ENCODE data around the gene LENEP.

LENEP gene

GRCh38 chr1:155033524-155033923 is 40.1 kb downstream of the LENEP start, which contains the start of the genes DCST1 and DCST2:
TSS of gene DCST1 (plus strand) at chr1:155033824. CDS start at chr1:155034037, 213 bp downstream.
TSS of gene DCST2 (minus strand) at chr1:155033781. CDS start at chr1:155033701, 80 bp downstream.
- DNase-seq, result no peak

GRCh38 chr1:155034318-155035208 is 41.2 kb downstream of the LENEP start:
- DNase-seq, result no peak

- no peak for DNase-seq
Measured at GRCh38 chr1:155035936-155036335, 42.5 kb downstream of the LENEP start.

GRCh38 chr1:155037043-155037442 is 43.7 kb downstream of the LENEP start:
- no peak for DNase-seq

GRCh38 chr1:155037851-155038441 is 44.6 kb downstream of the LENEP start:
- no peak for DNase-seq

- no peak for DNase-seq
Measured at GRCh38 chr1:155038602-155039307, 45.4 kb downstream of the LENEP start.

- no peak for DNase-seq
Measured at GRCh38 chr1:155039308-155039669, 45.9 kb downstream of the LENEP start.

- no peak for DNase-seq
Measured at GRCh38 chr1:155040358-155041093, 47.1 kb downstream of the LENEP start.

- no peak for DNase-seq
Measured at GRCh38 chr1:155042789-155043188, 49.4 kb downstream of the LENEP start.

- no peak for DNase-seq
Measured at GRCh38 chr1:155043301-155043702, 49.9 kb downstream of the LENEP start.

- no peak for DNase-seq
Measured at GRCh38 chr1:155043793-155044192, 50.4 kb downstream of the LENEP start.

Measured in hematopoietic multipotent progenitor cell treated with erythropoietin and hydrocortisone succinate and interleukin-3 and kit ligand, for 6 days (in vitro differentiated cells).